C4-2B (cell line): ENCODE measurements around the gene PRKCH.

ENCODE experiments used
- ZFX ChIP-seq: fragments of 450-650 bp; IDR thresholded peaks from 2 replicates; pipeline ENCODE4 v1.6.1; 2017
- TF ChIP-seq, protein P1 (sequence below): fragments of 450-650 bp; conservative IDR thresholded peaks from 2 replicates; pipeline ENCODE4 v1.5.1; 2017; ENCODE audit warnings: mild to moderate bottlenecking

DNA sequence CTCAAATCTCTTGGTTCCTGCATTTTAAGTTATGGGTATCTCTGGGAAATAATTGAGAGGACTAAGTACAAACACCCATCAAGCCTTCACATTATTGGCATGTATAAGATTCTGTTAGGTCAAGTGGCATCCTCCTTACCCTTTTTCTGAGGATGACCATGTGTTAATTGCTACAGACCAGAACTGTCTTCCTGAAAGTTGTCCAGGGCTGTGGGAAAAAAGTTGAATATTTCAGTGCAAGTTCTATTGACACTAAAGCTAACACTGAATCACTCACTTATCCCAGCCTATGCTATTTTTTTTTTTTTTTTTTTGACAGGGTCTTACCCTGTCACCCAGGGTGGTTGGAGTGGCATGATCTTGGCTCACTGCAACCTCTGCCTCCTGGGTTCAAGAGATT lies 243.8 kb downstream of the PRKCH start:
- TF ChIP-seq, protein P1, sequence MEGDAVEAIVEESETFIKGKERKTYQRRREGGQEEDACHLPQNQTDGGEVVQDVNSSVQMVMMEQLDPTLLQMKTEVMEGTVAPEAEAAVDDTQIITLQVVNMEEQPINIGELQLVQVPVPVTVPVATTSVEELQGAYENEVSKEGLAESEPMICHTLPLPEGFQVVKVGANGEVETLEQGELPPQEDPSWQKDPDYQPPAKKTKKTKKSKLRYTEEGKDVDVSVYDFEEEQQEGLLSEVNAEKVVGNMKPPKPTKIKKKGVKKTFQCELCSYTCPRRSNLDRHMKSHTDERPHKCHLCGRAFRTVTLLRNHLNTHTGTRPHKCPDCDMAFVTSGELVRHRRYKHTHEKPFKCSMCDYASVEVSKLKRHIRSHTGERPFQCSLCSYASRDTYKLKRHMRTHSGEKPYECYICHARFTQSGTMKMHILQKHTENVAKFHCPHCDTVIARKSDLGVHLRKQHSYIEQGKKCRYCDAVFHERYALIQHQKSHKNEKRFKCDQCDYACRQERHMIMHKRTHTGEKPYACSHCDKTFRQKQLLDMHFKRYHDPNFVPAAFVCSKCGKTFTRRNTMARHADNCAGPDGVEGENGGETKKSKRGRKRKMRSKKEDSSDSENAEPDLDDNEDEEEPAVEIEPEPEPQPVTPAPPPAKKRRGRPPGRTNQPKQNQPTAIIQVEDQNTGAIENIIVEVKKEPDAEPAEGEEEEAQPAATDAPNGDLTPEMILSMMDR, result no peak
- TF ChIP-seq ZFX, result no peak
